Measurements from ENCODE around the gene CCDC92B. TPM values are rescaled to one million over a fixed set of nuclear protein-coding genes. Genes with fewer than 3 reads are reported as not detected.
"Not testable (repeated sequence)": the region's sequence is repeated elsewhere in the genome, so short reads cannot be mapped to it uniquely, and the experiment has no call there.

The CCDC92B gene
- total and polyA plus RNA-seq, 10 of the 15 experiments (the other 5 are each of a cell fraction or from before 2014, with no cell fraction given), result not detected

GRCh38 chr17:2786176-2786881 lies 36.9 kb upstream of the CCDC92B start (continued):
- no peak for TF ChIP-seq FOXM1 (IDR thresholded peaks at IDR 0.05; ENCODE audit: low read depth, low read length)

DNA sequence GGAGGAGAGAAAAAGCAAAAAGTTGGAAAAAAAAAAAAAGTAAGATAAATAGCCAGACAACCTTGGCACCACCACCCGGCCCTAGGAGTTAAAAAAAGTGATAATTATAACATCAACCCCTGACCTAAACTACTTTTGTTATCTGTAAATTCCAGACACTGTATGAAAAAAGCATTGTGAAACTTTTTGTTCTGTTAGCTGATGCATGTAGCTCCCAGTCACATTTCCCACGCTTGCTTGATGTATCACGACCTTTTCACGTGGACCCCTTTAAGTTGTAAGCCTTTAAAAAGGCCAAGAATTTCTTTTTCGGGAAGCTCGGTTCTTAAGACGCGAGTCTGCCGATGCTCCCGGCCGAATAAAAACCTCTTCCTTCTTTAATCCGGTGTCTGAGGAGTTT lies 35.9 kb upstream of the CCDC92B start:
- H3K4me1 ChIP-seq (ENCODE audit: control insufficient read depth, insufficient read depth, low read length); H3K4me2 ChIP-seq (ENCODE audit: control insufficient read depth, insufficient read depth); H4K20me1 ChIP-seq (ENCODE audit: control insufficient read depth, insufficient read depth); H3K79me2 ChIP-seq (ENCODE audit: control insufficient read depth, insufficient read depth, low read length); intact Hi-C loops (cut with micrococcal nuclease; ENCODE audit: unreplicated experiment); H3K27ac ChIP-seq (ENCODE audit: control insufficient read depth, insufficient read depth); in situ Hi-C loops (cut with MboI); H3K4me3 ChIP-seq; ATAC-seq; FAIRE-seq; H3K27me3 ChIP-seq (replicated peaks in 1 of 2; ENCODE audit: control insufficient read depth in 2 of 2, insufficient read depth in 2 of 2, low read length in 1 of 2); POLR2A ChIA-PET; H3K36me3 ChIP-seq (ENCODE audit: control insufficient read depth in 2 of 2, insufficient read depth in 2 of 2, low read length in 1 of 2); DNase-seq (ENCODE audit: low read depth, low spot score); H3K9ac ChIP-seq (ENCODE audit: control insufficient read depth, insufficient read depth, low read length); H2AFZ ChIP-seq (ENCODE audit: control insufficient read depth, low read depth, low read length); BruUV-seq (replicated peaks); H3K9me3 ChIP-seq (replicated peaks; ENCODE audit: control insufficient read depth, insufficient read depth, low read length): not testable (repeated sequence)
- SMC1A ChIA-PET (ENCODE audit: uncharacterized antibody, unreplicated experiment), result interaction anchor here (0.7 to 1.0 kb wide), 2 partner anchors 52 to 228 kb away, joined by 3 read pairs; no protein-coding TSS in a partner anchor
- RAD21 ChIA-PET (ENCODE audit: unreplicated experiment), result interaction anchor here (1.8 kb wide), 1 partner anchor 403 kb away, joined by 6 read pairs; no protein-coding TSS in a partner anchor
- 61% methylated on average over 12 of the region's 12 CpGs for WGBS (ENCODE audit: insufficient coverage, insufficient replicate concordance, low lambda C conversion rate, missing lambda C conversion rate)
- CTCF ChIA-PET, result interaction anchor here (0.6 to 2.2 kb wide), 4 partner anchors 17 to 885 kb away, joined by 3 to 7 read pairs (median 4); no protein-coding TSS in a partner anchor

- H2AFZ ChIP-seq (ENCODE audit: control insufficient read depth, low read depth, low read length), result no peak overlapping the region
- DNase-seq (ENCODE audit: low read depth, low spot score) (no peak), FAIRE-seq (no peak), ATAC-seq (no peak)
- intact Hi-C loops (cut with micrococcal nuclease; ENCODE audit: unreplicated experiment), result no loop called here
- in situ Hi-C loops (cut with MboI), result no loop called here
- H3K27me3 ChIP-seq (replicated peaks in 1 of 2; ENCODE audit: control insufficient read depth in 2 of 2, insufficient read depth in 2 of 2, low read length in 1 of 2), result no peaks in the 10 kb centered on the region; a peak in 1 of 4 replicates
- H3K9ac ChIP-seq (ENCODE audit: control insufficient read depth, insufficient read depth, low read length), result no peak overlapping the region
- no peaks in the 10 kb centered on the region for H3K36me3 ChIP-seq (ENCODE audit: control insufficient read depth in 2 of 2, insufficient read depth in 2 of 2, low read length in 1 of 2)
- no TSS peak for BruUV-seq (replicated peaks)
- H3K27ac ChIP-seq (ENCODE audit: control insufficient read depth, insufficient read depth), result no peak overlapping the region
- no peaks in the 10 kb centered on the region for H4K20me1 ChIP-seq (ENCODE audit: control insufficient read depth, insufficient read depth)
- H3K79me2 ChIP-seq (ENCODE audit: control insufficient read depth, insufficient read depth, low read length), result no peaks in the 10 kb centered on the region
- no peak overlapping the region for H3K4me2 ChIP-seq (ENCODE audit: control insufficient read depth, insufficient read depth)
- ChIA-PET SMC1A (ENCODE audit: uncharacterized antibody, unreplicated experiment) (interaction anchor here (1.0 kb wide), 1 partner anchor 52 kb away, joined by 3 read pairs; no protein-coding TSS in a partner anchor), CTCF (interaction anchor here (0.6 to 2.2 kb wide), 2 partner anchors 228 to 885 kb away, joined by 3 to 7 read pairs; no protein-coding TSS in a partner anchor), POLR2A (no interaction called here), RAD21 (ENCODE audit: unreplicated experiment) (no interaction called here)
- 64% methylated on average over 8 of the region's 8 CpGs for WGBS (ENCODE audit: insufficient coverage, insufficient replicate concordance, low lambda C conversion rate, missing lambda C conversion rate)
- no peaks in the 10 kb centered on the region for H3K9me3 ChIP-seq (replicated peaks; ENCODE audit: control insufficient read depth, insufficient read depth, low read length)
- H3K4me3 ChIP-seq, result no peak overlapping the region
- no peaks in the 10 kb centered on the region for H3K4me1 ChIP-seq (ENCODE audit: control insufficient read depth, insufficient read depth, low read length)
- TF ChIP-seq ZZZ3 (IDR thresholded peaks at IDR 0.05; ENCODE audit: control insufficient read depth, insufficient read length, low read depth) (no peak), CEBPZ (IDR thresholded peaks at IDR 0.05; ENCODE audit: low read depth, low read length) (no peak), POLR2A (IDR thresholded peaks at IDR 0.05; ENCODE audit: low read depth, low read length) (no peak), MYC (IDR thresholded peaks at IDR 0.05; ENCODE audit: insufficient read depth, insufficient read length, insufficient replicate concordance, low read length, severe bottlenecking) (no peak), LARP7 (IDR thresholded peaks at IDR 0.05) (no peak), USF2 (IDR thresholded peaks at IDR 0.05; ENCODE audit: borderline replicate concordance, low read depth, low read length) (no peak), IKZF1 (conservative IDR thresholded peaks at IDR 0.05) (no peak), IRF4 (IDR thresholded peaks at IDR 0.05; ENCODE audit: low read depth, low read length) (no peak)
Observed at GRCh38 chr17:2784864-2785263, 35.4 kb upstream of the CCDC92B start.

All from GM12878 (cell line).